Ishikawa (cell line): ENCODE results near the gene MAGEA4.

Experiments
- CEBPB ChIP-seq: IDR thresholded peaks from 2 replicates; pipeline ENCODE4 v1.6.1; 2012
- CREB1 ChIP-seq: IDR thresholded peaks from 2 replicates; pipeline ENCODE4 v1.6.1; 2012; ENCODE audit warnings: low read depth
- EGR1 ChIP-seq: IDR thresholded peaks from 2 replicates; pipeline ENCODE4 v1.6.1; 2012
- EP300 ChIP-seq: IDR thresholded peaks from 2 replicates; pipeline ENCODE4 v1.6.1; 2012; ENCODE audit warnings: borderline replicate concordance
- FOXM1 ChIP-seq: IDR thresholded peaks from 2 replicates; pipeline ENCODE4 v1.6.1; 2012; ENCODE audit warnings: low read depth, borderline replicate concordance
- NFIC ChIP-seq: IDR thresholded peaks from 2 replicates; pipeline ENCODE4 v1.6.1; 2012
- RAD21 ChIP-seq: IDR thresholded peaks from 2 replicates; pipeline ENCODE4 v1.6.1; 2012; ENCODE audit warnings: low read depth
- TAF1 ChIP-seq: IDR thresholded peaks from 2 replicates; pipeline ENCODE4 v1.6.1; 2012; ENCODE audit warnings: low read depth, mild to moderate bottlenecking
- TCF12 ChIP-seq: IDR thresholded peaks from 2 replicates; pipeline ENCODE4 v1.6.1; 2012; ENCODE audit warnings: low read depth
- YY1 ChIP-seq: IDR thresholded peaks from 2 replicates; pipeline ENCODE4 v1.6.1; 2012; ENCODE audit warnings: low read depth
- ZBTB7A ChIP-seq: IDR thresholded peaks from 2 replicates; pipeline ENCODE4 v1.6.1; 2012; ENCODE audit warnings: low read depth
- TF ChIP-seq, protein P1 (sequence below): IDR thresholded peaks from 2 replicates; pipeline ENCODE4 v1.6.1; 2012
- TF ChIP-seq, protein P2 (sequence below): IDR thresholded peaks from 2 replicates; pipeline ENCODE4 v1.6.1; 2012
- TF ChIP-seq, protein P3 (sequence below): IDR thresholded peaks from 2 replicates; pipeline ENCODE4 v1.6.1; 2012; ENCODE audit warnings: low read depth, mild to moderate bottlenecking

GRCh38 chrX:151871244-151871643 lies 41.4 kb upstream of the MAGEA4 start:
- no peak for TF ChIP-seq EGR1
- TF ChIP-seq EP300 = no peak
- TF ChIP-seq, protein P1, sequence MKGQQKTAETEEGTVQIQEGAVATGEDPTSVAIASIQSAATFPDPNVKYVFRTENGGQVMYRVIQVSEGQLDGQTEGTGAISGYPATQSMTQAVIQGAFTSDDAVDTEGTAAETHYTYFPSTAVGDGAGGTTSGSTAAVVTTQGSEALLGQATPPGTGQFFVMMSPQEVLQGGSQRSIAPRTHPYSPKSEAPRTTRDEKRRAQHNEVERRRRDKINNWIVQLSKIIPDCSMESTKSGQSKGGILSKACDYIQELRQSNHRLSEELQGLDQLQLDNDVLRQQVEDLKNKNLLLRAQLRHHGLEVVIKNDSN = no peak
- TF ChIP-seq YY1 = no peak
- no peak for TF ChIP-seq ZBTB7A
- TF ChIP-seq CEBPB = no peak
- TF ChIP-seq, protein P2, sequence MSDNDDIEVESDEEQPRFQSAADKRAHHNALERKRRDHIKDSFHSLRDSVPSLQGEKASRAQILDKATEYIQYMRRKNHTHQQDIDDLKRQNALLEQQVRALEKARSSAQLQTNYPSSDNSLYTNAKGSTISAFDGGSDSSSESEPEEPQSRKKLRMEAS = no peak
- TF ChIP-seq, protein P3, sequence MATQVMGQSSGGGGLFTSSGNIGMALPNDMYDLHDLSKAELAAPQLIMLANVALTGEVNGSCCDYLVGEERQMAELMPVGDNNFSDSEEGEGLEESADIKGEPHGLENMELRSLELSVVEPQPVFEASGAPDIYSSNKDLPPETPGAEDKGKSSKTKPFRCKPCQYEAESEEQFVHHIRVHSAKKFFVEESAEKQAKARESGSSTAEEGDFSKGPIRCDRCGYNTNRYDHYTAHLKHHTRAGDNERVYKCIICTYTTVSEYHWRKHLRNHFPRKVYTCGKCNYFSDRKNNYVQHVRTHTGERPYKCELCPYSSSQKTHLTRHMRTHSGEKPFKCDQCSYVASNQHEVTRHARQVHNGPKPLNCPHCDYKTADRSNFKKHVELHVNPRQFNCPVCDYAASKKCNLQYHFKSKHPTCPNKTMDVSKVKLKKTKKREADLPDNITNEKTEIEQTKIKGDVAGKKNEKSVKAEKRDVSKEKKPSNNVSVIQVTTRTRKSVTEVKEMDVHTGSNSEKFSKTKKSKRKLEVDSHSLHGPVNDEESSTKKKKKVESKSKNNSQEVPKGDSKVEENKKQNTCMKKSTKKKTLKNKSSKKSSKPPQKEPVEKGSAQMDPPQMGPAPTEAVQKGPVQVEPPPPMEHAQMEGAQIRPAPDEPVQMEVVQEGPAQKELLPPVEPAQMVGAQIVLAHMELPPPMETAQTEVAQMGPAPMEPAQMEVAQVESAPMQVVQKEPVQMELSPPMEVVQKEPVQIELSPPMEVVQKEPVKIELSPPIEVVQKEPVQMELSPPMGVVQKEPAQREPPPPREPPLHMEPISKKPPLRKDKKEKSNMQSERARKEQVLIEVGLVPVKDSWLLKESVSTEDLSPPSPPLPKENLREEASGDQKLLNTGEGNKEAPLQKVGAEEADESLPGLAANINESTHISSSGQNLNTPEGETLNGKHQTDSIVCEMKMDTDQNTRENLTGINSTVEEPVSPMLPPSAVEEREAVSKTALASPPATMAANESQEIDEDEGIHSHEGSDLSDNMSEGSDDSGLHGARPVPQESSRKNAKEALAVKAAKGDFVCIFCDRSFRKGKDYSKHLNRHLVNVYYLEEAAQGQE = no peak
- no peak for TF ChIP-seq TAF1
- no peak for TF ChIP-seq RAD21
- TF ChIP-seq FOXM1 = no peak
- no peak for TF ChIP-seq CREB1
- TF ChIP-seq NFIC = no peak
- no peak for TF ChIP-seq TCF12
